GM12878 (cell line): ENCODE data around the gene SPTBN1. TPM values are rescaled to one million over a fixed set of nuclear protein-coding genes. Genes with fewer than 3 reads are reported as not detected.

Experiments used
- ATAC-seq: fragments of 200-7000 bp; cut with Tn5 transposase; 3 replicates; pipeline ENCODE4 v1.9.1; 2020; ENCODE audit warnings: mild to moderate bottlenecking, moderate library complexity
- BruUV-seq: library from RNA; stranded (reverse); fragments of 400-500 nt; replicated peaks from 2 replicates; lab custom pipeline; 2021; lab: Mats Ljungman, UMichigan
- CTCF ChIA-PET: fragments of 300-600 bp; sonication (Branson Sonifier 250); formaldehyde crosslinking; extraction: SDS; loops from one replicate; lab custom pipeline; 2021; ENCODE audit warnings: inconsistent platforms; lab: Yijun Ruan, JAX
- POLR2A ChIA-PET: fragments of 350-600 bp; formaldehyde crosslinking; extraction: SDS; loops from one replicate; lab custom pipeline; 2021; ENCODE audit warnings: inconsistent platforms; lab: Charles Lee
- RAD21 ChIA-PET: fragments of 300-600 bp; sonication (Branson Sonifier 250); formaldehyde crosslinking; loops from one replicate; lab custom pipeline; 2023; ENCODE audit warnings: antibody characterized with exemption; ENCODE audit not compliant: unreplicated experiment; lab: Charles Lee
- SMC1A ChIA-PET: fragments of 300-600 bp; sonication (Branson Sonifier 250); formaldehyde crosslinking; loops from one replicate; lab custom pipeline; 2023; ENCODE audit not compliant: unreplicated experiment, uncharacterized antibody; lab: Charles Lee
- DNase-seq: peaks from one replicate; pipeline ENCODE4 v3.0.0-alpha.2; 2011; ENCODE audit warnings: low read depth, low spot score
- FAIRE-seq: peaks from 3 replicates; lab custom pipeline; 2011; peaks lifted over from hg19 to GRCh38; lab: Jason Lieb, UNC
- H2AFZ ChIP-seq: 2 replicates; pipeline ENCODE4 v1.6.0; 2011; ENCODE audit warnings: low read depth, low read length, control low read depth; ENCODE audit not compliant: control insufficient read depth
- H3K27ac ChIP-seq: 2 replicates; pipeline ENCODE4 v1.5.1; 2011; ENCODE audit warnings: control low read depth; ENCODE audit not compliant: control insufficient read depth, insufficient read depth
- H3K27me3 ChIP-seq, 2 experiments: replicated peaks in 1 of 2; 2 replicates each; pipeline versions ENCODE4 v1.6.0 to v1.6.1; 2011; ENCODE audit warnings: low read length in 1 of 2; ENCODE audit not compliant: control insufficient read depth in 2 of 2, insufficient read depth in 2 of 2
- H3K36me3 ChIP-seq, 2 experiments: 2 replicates each; pipeline ENCODE4 v1.5.1; 2011; ENCODE audit warnings: low read length in 1 of 2; ENCODE audit not compliant: control insufficient read depth in 2 of 2, insufficient read depth in 2 of 2
- H3K4me1 ChIP-seq: 2 replicates; pipeline ENCODE4 v1.6.1; 2011; ENCODE audit warnings: mild to moderate bottlenecking, low read length, moderate library complexity, mixed read lengths; ENCODE audit not compliant: control insufficient read depth, insufficient read depth
- H3K4me2 ChIP-seq: 2 replicates; pipeline ENCODE4 v1.6.0; 2011; ENCODE audit warnings: control low read depth; ENCODE audit not compliant: control insufficient read depth, insufficient read depth
- H3K4me3 ChIP-seq: fragments of 200-600 bp; sonication (generic); 2 replicates; pipeline ENCODE4 v1.5.1; 2016
- H3K79me2 ChIP-seq: 2 replicates; pipeline ENCODE4 v1.6.0; 2011; ENCODE audit warnings: low read length; ENCODE audit not compliant: control insufficient read depth, insufficient read depth
- H3K9ac ChIP-seq: 2 replicates; pipeline ENCODE4 v1.8.0; 2011; ENCODE audit warnings: low read length, control low read depth, mixed read lengths; ENCODE audit not compliant: control insufficient read depth, insufficient read depth
- H3K9me3 ChIP-seq: replicated peaks from 3 replicates; pipeline ENCODE4 v1.5.1; 2011; ENCODE audit warnings: mild to moderate bottlenecking, low read length; ENCODE audit not compliant: control insufficient read depth, insufficient read depth
- H4K20me1 ChIP-seq: 2 replicates; pipeline ENCODE4 v1.6.0; 2011; ENCODE audit not compliant: control insufficient read depth, insufficient read depth
- NFYA ChIP-seq: IDR thresholded peaks from 2 replicates; pipeline ENCODE4 v1.6.1; 2011; ENCODE audit warnings: low read depth, mild to moderate bottlenecking, low read length, improper control_type of control experiment, borderline replicate concordance
- NRF1 ChIP-seq: conservative IDR thresholded peaks from 2 replicates; pipeline ENCODE4 v1.6.1; 2011; ENCODE audit warnings: mild to moderate bottlenecking, low read depth, low read length, improper control_type of control experiment
- SUZ12 ChIP-seq: fragments of 200-600 bp; sonication (generic); IDR thresholded peaks from one replicate; pipeline ENCODE4 v1.6.1; 2018; ENCODE audit warnings: antibody characterized with exemption, mild to moderate bottlenecking; ENCODE audit not compliant: unreplicated experiment
- TARDBP ChIP-seq: IDR thresholded peaks from 2 replicates; pipeline ENCODE4 v1.6.1; 2016; ENCODE audit warnings: borderline replicate concordance
- WGBS: methylation state at CpG from one replicate; pipeline ENCODE4 v1.1.6; 2016; ENCODE audit warnings: low lambda C conversion rate; ENCODE audit not compliant: insufficient replicate concordance, insufficient coverage; ENCODE audit errors: missing lambda C conversion rate; 5-methylcytosine and 5-hydroxymethylcytosine counted together
- in situ Hi-C: fragments of 300-500 bp; cut with MboI; formaldehyde crosslinking; loops from 9 replicates; pipeline ENCODE4 v1.14.3; 2018; ENCODE audit warnings: mixed read lengths
- intact Hi-C: fragments of 100-400 bp; cut with micrococcal nuclease; formaldehyde crosslinking; loops from one replicate; pipeline ENCODE4 v1.14.2; 2022; ENCODE audit not compliant: unreplicated experiment
- polyA plus RNA-seq, 11 experiments: library from polyadenylated mRNA; depleted of rRNA in 4 of 11; unstranded in 6 of 11; stranded (reverse) in 5 of 11; fragments of >200 nt; fragmentation: Nextera tagmentation in 4 of 11; fragmentation: Illumina TruSeq in 1 of 11; extraction: Ambion mirVana in 4 of 11; extraction: Trizol in 1 of 11; gene quantifications; 1 replicate in 1 of 11; 2 replicates in 10 of 11; pipeline versions ENCODE4 v1.2.1 to v1.2.3, GENCODE V29; 2011 to 2016; ENCODE audit warnings: inconsistent platforms in 2 of 11, missing spikeins in 2 of 11, low read depth in 1 of 11
- total RNA-seq, 4 experiments: library from RNA; depleted of rRNA in 3 of 4; stranded (reverse); fragments of >200 nt in 3 of 4; fragmentation: Illumina TruSeq in 1 of 4; extraction: Trizol in 1 of 4; gene quantifications; 2 replicates each; pipeline versions ENCODE4 v1.2.1 to v1.2.3, GENCODE V29; 2013 to 2021
- TF ChIP-seq, protein P1 (sequence below): fragments of 450-650 bp; IDR thresholded peaks from 2 replicates; pipeline ENCODE4 v1.6.1; 2017; ENCODE audit warnings: mild to moderate bottlenecking, moderate library complexity
- TF ChIP-seq, protein P2 (sequence below): IDR thresholded peaks from 2 replicates; pipeline ENCODE4 v1.6.1; 2012; ENCODE audit warnings: low read length, inconsistent platforms
- TF ChIP-seq, protein P3 (sequence below): IDR thresholded peaks from 2 replicates; pipeline ENCODE4 v1.6.1; 2012; ENCODE audit warnings: low read depth, low read length, improper control_type of control experiment
- TF ChIP-seq, protein P4 (sequence below): IDR thresholded peaks from 2 replicates; pipeline ENCODE4 v1.6.1; 2012; ENCODE audit warnings: low read depth, low read length, improper control_type of control experiment
- TF ChIP-seq, protein P5 (sequence below): fragments of 450-650 bp; IDR thresholded peaks from 2 replicates; pipeline ENCODE4 v1.6.1; 2017; ENCODE audit warnings: antibody characterized with exemption, mild to moderate bottlenecking, moderate library complexity

The SPTBN1 gene
- total and polyA plus RNA-seq, 10 of the 15 experiments (the other 5 are each of a cell fraction or from before 2014, with no cell fraction given), result 20.6 to 154 (median 76.7) TPM

DNA sequence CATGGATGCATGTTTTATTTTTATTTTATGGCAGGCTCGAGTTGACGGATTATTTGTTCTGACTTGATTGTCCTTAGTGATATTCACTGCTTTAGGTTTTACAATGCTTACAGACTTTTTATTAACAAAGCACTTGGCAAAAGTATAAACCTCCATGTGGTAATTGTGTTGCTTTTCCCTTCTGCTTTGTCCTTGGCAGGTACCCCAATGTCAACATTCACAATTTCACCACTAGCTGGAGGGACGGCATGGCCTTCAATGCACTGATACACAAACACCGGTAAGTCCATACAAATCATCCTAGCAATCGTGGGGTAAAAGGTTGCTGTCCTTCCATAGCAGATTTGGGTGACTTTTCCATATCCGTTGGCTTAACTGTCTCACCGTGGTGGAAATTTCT, 161.3 kb downstream of the SPTBN1 start (continued):
- TF ChIP-seq, protein P1, sequence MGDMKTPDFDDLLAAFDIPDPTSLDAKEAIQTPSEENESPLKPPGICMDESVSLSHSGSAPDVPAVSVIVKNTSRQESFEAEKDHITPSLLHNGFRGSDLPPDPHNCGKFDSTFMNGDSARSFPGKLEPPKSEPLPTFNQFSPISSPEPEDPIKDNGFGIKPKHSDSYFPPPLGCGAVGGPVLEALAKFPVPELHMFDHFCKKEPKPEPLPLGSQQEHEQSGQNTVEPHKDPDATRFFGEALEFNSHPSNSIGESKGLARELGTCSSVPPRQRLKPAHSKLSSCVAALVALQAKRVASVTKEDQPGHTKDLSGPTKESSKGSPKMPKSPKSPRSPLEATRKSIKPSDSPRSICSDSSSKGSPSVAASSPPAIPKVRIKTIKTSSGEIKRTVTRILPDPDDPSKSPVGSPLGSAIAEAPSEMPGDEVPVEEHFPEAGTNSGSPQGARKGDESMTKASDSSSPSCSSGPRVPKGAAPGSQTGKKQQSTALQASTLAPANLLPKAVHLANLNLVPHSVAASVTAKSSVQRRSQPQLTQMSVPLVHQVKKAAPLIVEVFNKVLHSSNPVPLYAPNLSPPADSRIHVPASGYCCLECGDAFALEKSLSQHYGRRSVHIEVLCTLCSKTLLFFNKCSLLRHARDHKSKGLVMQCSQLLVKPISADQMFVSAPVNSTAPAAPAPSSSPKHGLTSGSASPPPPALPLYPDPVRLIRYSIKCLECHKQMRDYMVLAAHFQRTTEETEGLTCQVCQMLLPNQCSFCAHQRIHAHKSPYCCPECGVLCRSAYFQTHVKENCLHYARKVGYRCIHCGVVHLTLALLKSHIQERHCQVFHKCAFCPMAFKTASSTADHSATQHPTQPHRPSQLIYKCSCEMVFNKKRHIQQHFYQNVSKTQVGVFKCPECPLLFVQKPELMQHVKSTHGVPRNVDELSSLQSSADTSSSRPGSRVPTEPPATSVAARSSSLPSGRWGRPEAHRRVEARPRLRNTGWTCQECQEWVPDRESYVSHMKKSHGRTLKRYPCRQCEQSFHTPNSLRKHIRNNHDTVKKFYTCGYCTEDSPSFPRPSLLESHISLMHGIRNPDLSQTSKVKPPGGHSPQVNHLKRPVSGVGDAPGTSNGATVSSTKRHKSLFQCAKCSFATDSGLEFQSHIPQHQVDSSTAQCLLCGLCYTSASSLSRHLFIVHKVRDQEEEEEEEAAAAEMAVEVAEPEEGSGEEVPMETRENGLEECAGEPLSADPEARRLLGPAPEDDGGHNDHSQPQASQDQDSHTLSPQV, result no peak
- TF ChIP-seq NFYA, result no peak

DNA sequence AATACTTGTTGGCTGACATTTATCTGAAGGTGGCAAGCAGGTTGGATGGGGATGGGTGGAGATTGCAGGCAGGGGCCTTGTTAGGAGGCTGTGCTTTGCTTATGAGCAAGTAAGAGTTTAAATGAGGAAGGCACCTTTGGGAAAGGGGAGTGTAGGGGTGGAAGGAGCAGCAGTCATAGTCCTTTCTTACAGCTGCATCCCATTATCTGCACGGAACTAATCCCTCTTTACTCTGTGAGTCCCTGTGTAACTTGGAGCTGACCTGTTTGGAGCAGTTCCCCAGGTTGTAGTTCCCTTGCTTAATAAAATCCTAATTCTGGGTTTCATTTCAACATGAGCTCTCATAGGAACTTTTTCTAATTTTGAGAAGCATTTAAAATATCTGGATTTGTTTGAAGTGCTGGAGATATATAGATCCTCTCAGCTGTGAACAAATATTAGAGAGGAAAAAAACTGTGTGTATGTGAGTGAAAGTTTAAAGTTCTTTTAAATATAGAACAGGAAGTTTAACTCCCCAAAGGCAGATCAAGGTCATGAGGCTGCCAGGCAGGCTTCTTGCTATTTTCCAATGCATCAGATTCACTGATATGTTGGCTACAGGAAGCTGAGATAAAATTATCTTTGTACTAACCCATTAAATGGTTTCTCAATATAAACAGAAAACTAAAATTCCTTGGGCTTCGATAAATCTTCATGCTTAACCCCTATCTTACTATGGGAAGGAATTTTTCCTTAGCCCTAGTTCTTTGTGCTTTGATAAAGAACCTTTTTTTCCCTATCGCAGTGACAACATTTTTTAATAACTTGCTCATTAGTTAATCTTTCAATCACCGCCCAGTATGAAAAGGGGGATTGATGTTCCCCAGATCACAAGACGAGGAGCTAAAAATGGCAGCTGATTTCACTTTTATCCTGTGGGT, 162.8 kb downstream of the SPTBN1 start:
- POLR2A ChIA-PET, result interaction anchor here (1.0 to 1.3 kb wide), 2 partner anchors 8 kb away, joined by 3 read pairs; no protein-coding TSS in a partner anchor
- TF ChIP-seq, protein P2, sequence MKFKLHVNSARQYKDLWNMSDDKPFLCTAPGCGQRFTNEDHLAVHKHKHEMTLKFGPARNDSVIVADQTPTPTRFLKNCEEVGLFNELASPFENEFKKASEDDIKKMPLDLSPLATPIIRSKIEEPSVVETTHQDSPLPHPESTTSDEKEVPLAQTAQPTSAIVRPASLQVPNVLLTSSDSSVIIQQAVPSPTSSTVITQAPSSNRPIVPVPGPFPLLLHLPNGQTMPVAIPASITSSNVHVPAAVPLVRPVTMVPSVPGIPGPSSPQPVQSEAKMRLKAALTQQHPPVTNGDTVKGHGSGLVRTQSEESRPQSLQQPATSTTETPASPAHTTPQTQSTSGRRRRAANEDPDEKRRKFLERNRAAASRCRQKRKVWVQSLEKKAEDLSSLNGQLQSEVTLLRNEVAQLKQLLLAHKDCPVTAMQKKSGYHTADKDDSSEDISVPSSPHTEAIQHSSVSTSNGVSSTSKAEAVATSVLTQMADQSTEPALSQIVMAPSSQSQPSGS, result no peak
- TF ChIP-seq TARDBP (no peak), NRF1 (no peak), SUZ12 (no peak)
- TF ChIP-seq, protein P3, sequence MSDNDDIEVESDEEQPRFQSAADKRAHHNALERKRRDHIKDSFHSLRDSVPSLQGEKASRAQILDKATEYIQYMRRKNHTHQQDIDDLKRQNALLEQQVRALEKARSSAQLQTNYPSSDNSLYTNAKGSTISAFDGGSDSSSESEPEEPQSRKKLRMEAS, result no peak
- TF ChIP-seq, protein P4, sequence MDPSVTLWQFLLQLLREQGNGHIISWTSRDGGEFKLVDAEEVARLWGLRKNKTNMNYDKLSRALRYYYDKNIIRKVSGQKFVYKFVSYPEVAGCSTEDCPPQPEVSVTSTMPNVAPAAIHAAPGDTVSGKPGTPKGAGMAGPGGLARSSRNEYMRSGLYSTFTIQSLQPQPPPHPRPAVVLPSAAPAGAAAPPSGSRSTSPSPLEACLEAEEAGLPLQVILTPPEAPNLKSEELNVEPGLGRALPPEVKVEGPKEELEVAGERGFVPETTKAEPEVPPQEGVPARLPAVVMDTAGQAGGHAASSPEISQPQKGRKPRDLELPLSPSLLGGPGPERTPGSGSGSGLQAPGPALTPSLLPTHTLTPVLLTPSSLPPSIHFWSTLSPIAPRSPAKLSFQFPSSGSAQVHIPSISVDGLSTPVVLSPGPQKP, result no peak
- TF ChIP-seq, protein P5, sequence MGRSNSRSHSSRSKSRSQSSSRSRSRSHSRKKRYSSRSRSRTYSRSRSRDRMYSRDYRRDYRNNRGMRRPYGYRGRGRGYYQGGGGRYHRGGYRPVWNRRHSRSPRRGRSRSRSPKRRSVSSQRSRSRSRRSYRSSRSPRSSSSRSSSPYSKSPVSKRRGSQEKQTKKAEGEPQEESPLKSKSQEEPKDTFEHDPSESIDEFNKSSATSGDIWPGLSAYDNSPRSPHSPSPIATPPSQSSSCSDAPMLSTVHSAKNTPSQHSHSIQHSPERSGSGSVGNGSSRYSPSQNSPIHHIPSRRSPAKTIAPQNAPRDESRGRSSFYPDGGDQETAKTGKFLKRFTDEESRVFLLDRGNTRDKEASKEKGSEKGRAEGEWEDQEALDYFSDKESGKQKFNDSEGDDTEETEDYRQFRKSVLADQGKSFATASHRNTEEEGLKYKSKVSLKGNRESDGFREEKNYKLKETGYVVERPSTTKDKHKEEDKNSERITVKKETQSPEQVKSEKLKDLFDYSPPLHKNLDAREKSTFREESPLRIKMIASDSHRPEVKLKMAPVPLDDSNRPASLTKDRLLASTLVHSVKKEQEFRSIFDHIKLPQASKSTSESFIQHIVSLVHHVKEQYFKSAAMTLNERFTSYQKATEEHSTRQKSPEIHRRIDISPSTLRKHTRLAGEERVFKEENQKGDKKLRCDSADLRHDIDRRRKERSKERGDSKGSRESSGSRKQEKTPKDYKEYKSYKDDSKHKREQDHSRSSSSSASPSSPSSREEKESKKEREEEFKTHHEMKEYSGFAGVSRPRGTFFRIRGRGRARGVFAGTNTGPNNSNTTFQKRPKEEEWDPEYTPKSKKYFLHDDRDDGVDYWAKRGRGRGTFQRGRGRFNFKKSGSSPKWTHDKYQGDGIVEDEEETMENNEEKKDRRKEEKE, result no peak

More for the DNA sequence above, 162.8 kb downstream of the SPTBN1 start:
- ChIA-PET SMC1A (interaction anchor here (0.7 to 2.2 kb wide), 15 partner anchors 9 to 97 kb away, joined by 3 to 9 read pairs (median 4); no protein-coding TSS in a partner anchor), CTCF (interaction anchor here (1.0 kb wide), 2 partner anchors 8 to 14 kb away, joined by 3 read pairs; no protein-coding TSS in a partner anchor), RAD21 (interaction anchor here (0.9 to 1.9 kb wide), 4 partner anchors 14 to 95 kb away, joined by 3 to 8 read pairs (median 6); no protein-coding TSS in a partner anchor)
- FAIRE-seq, result no peak
- no TSS peak for BruUV-seq
- Histone ChIP-seq H3K27ac (no peak overlapping the region), H3K36me3 (peaks cover 25 to 53% of the 10 kb centered on the region in 2 experiments), H3K4me1 (peaks cover 2% of the 10 kb centered on the region; the same call in 1 of the 2 replicates), H3K4me3 (no peak overlapping the region), H2AFZ (no peak overlapping the region), H3K9ac (no peak overlapping the region), H3K4me2 (no peak overlapping the region), H3K79me2 (peaks cover 4% of the 10 kb centered on the region), H4K20me1 (no peaks in the 10 kb centered on the region), H3K9me3 (no peaks in the 10 kb centered on the region), H3K27me3 (no peaks in the 10 kb centered on the region)
- intact Hi-C loops, result no loop called here
- no peak for ATAC-seq
- in situ Hi-C loops, result no loop called here
- no peak for DNase-seq
- 95% methylated on average over 5 of the region's 5 CpGs for WGBS
